Left hindlimb (tissue), 1 donor: ENCODE measurements around the gene PLA1A.
A peak's percentile ranks its signal among the peaks of the same experiment; 100 is the strongest.
"Not testable (repeated sequence)": the region's sequence is repeated elsewhere in the genome, so short reads cannot be mapped to it uniquely, and the experiment has no call there.

Experiments used
- DNase-seq: peaks from one replicate; pipeline ENCODE4 v3.0.0-alpha.2; 2018

The PLA1A gene

GRCh38 chr3:119579366-119580066 lies 18.2 kb upstream of the PLA1A start, which contains the start of gene ADPRH:
ADPRH (plus strand) TSS chr3:119579492; CDS start chr3:119582170, 2,678 bp downstream.
- DNase-seq, result peak; percentile 90

GRCh38 chr3:119580067-119580760 lies 17.5 kb upstream of the PLA1A start:
- peak; percentile 58 for DNase-seq

- DNase-seq, result no peak
Measured at GRCh38 chr3:119582178-119582577, 15.5 kb upstream of the PLA1A start.

- no peak for DNase-seq
Measured at GRCh38 chr3:119585208-119585607, 12.5 kb upstream of the PLA1A start.

GRCh38 chr3:119585856-119586570 lies 11.7 kb upstream of the PLA1A start:
- DNase-seq, result no peak

GRCh38 chr3:119586733-119587172 lies 10.9 kb upstream of the PLA1A start:
- no peak for DNase-seq

- no peak for DNase-seq
Measured at GRCh38 chr3:119588112-119588511, 9.6 kb upstream of the PLA1A start.

- DNase-seq, result no peak
Measured at GRCh38 chr3:119589102-119589773, 8.4 kb upstream of the PLA1A start.

GRCh38 chr3:119590706-119591105 lies 7.0 kb upstream of the PLA1A start:
- DNase-seq, result no peak

GRCh38 chr3:119592861-119593260 lies 4.8 kb upstream of the PLA1A start:
- no peak for DNase-seq

GRCh38 chr3:119594066-119594465 lies 3.6 kb upstream of the PLA1A start:
- DNase-seq, result no peak

GRCh38 chr3:119594929-119595328 lies 2.8 kb upstream of the PLA1A start:
- not testable (repeated sequence) for DNase-seq

GRCh38 chr3:119595639-119596334 lies 1.9 kb upstream of the PLA1A start:
- no peak for DNase-seq

GRCh38 chr3:119596398-119596797 lies 1.3 kb upstream of the PLA1A start:
- DNase-seq, result no peak

GRCh38 chr3:119598410-119599098 lies 869 bp downstream of the PLA1A start:
- DNase-seq, result no peak

- no peak for DNase-seq
Measured at GRCh38 chr3:119599558-119600174, 2.0 kb downstream of the PLA1A start.

GRCh38 chr3:119600732-119601131 lies 3.0 kb downstream of the PLA1A start:
- no peak for DNase-seq

- DNase-seq, result no peak
Measured at GRCh38 chr3:119601154-119601553, 3.5 kb downstream of the PLA1A start.

- no peak for DNase-seq
Measured at GRCh38 chr3:119602676-119603075, 5.0 kb downstream of the PLA1A start.

GRCh38 chr3:119604878-119605277 lies 7.2 kb downstream of the PLA1A start:
- DNase-seq, result no peak

- no peak for DNase-seq
Measured at GRCh38 chr3:119608405-119609000, 10.8 kb downstream of the PLA1A start.
